A549 treated with Mapracorat at 1 μM for 4 hours (cell line): Measurements from ENCODE around the gene COL19A1. TPM values are rescaled to one million over a fixed set of nuclear protein-coding genes. Genes with fewer than 3 reads are reported as not detected.

ENCODE experiments used
- total RNA-seq: library from RNA; stranded (reverse); fragments of 200-300 nt; extraction: Qiagen RNA extraction; gene quantifications from 5 replicates; pipeline ENCODE4 v1.2.3, GENCODE V29; 2022

The COL19A1 gene
- total RNA-seq, result not detected in 5 replicates

DNA sequence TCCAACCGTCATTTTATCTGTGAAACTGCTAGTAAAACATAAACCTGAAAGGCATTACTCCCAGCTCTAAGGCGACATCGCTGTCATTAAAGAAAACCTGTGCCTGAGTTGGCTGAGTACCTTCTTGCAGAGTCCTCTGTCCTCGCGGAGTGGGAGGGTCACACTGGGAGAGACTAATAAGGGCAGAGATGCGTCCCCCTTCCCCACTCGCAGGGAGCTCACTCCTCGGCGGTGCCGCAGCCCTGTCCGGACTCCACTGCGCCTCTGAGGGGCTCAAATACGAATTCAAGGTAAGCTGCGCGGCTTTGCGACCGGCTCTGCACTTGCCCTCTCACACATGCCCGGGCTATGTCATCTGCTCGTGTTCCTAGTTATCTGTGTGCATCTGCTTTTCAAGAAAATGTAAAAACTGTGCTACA is at the start of gene COL19A1:
Gene COL19A1, plus strand, starts transcription at position 206 of the 419 bp plus-strand sequence. CDS start 13,012 bp downstream, outside the sequence.

Other genes starting within 250 kb of the COL19A1 start
- gene LMBRD1, start 69.5 kb upstream of the COL19A1 start, total RNA-seq, result 9.7 to 12.7 TPM (median 10.9 TPM) in 5 replicates